Pancreas (tissue), 10 donors: ENCODE measurements around the gene LANCL1. TPM values are rescaled to one million over a fixed set of nuclear protein-coding genes. Genes with fewer than 3 reads are reported as not detected.

Source experiments
- ATAC-seq, 4 donors: fragments of 200-7000 bp; cut with Tn5 transposase; one replicate each; pipeline versions ENCODE4 v1.8.0 to v1.9.1; 2020; ENCODE audit warnings: mild to moderate bottlenecking in 4 of 4, moderate library complexity in 4 of 4
- DNase-seq, 6 donors: peaks; one replicate each; pipeline ENCODE4 v3.0.0-alpha.2; 2020
- FAIRE-seq: peaks from 2 replicates; lab custom pipeline; 2012; peaks lifted over from hg19 to GRCh38; lab: Jason Lieb, UNC
- H3K27ac ChIP-seq, 4 donors: fragments of 200-600 bp; sonication (generic); 1 replicate in 3 of 4; 2 replicates in 1 of 4; pipeline versions ENCODE4 v1.5.0 to v1.8.0; 2020
- H3K27me3 ChIP-seq, 4 donors: fragments of 200-600 bp; one replicate each; pipeline ENCODE4 v1.8.0; 2021
- H3K36me3 ChIP-seq, 3 donors: fragments of 200-600 bp; sonication (generic) in 1 of 3; one replicate each; pipeline versions ENCODE4 v1.5.0 to v1.8.0; 2020 to 2021
- H3K4me1 ChIP-seq, 3 donors: fragments of 200-600 bp; one replicate each; pipeline ENCODE4 v1.8.0; 2021
- H3K4me3 ChIP-seq, 4 donors: fragments of 200-600 bp; sonication (generic) in 2 of 4; one replicate each; pipeline versions ENCODE4 v1.5.0 to v1.8.0; 2020 to 2021
- H3K9me3 ChIP-seq, 4 donors: fragments of 200-600 bp; one replicate each; pipeline ENCODE4 v1.8.0; 2021
- CTCF ChIP-seq, 4 donors: fragments of 200-600 bp; sonication (generic) in 3 of 4; IDR thresholded peaks; one replicate each; pipeline versions ENCODE4 v1.5.0 to v1.8.0; 2021; ENCODE audit warnings: antibody characterized with exemption in 4 of 4
- WGBS, 2 donors: extraction: QIAGEN DNeasy Blood & Tissue Kit; methylation state at CpG; one replicate each; pipeline ENCODE4 v1.1.7; 2013; 5-methylcytosine and 5-hydroxymethylcytosine counted together
- intact Hi-C, 3 donors: fragments of 100-400 bp; cut with DNase I; formaldehyde crosslinking; loops; one replicate each; pipeline versions ENCODE4 v1.11.1 to v1.14.2; 2022
- polyA plus RNA-seq, 2 donors: library from polyadenylated mRNA; stranded (reverse); fragments of 200-250 nt; gene quantifications; one replicate each; pipeline ENCODE4 v1.2.3, GENCODE V29; 2013
- total RNA-seq, 6 donors: library from RNA; stranded (reverse); fragmentation: NEBNext Ultra II Directional in 4 of 6; extraction: Animal tissue kit (Norgen Biotek cat#: 25700) in 4 of 6; gene quantifications; one replicate each; pipeline versions ENCODE4 v1.2.1 to v1.2.4, GENCODE V29; 2021 to 2023
- donor health status: healthy with polysubstance abuse.
- donor health status: DM: no; HTN: no; CAD: no; lungs with moderate emphysema.
- donor health status: DM: no; HTN: no; CAD: no.
- donor health status: control.
- donor health status: control.
- donor health status: Bipolar disorder and iron deficiency.
- donor health status: DM: yes; HTN: yes; CAD: no.
- donor health status: DM: no; HTN: no; CAD: no.
- donor health status: DM: no; HTN: no; CAD: no.
- donor health status: DM: yes; HTN: yes; CAD: no.

Gene LANCL1
- total and polyA plus RNA-seq, 8 donors = 6.0 to 25.0 (median 18.2) TPM

- WGBS, 2 donors = 38 to 42% methylated on average over 3 of the region's 3 CpGs
- Histone ChIP-seq H3K9me3 (no peaks in the 10 kb centered on the region), H3K4me1 (no peaks in the 10 kb centered on the region), H3K4me3 (no peak overlapping the region), H3K27me3 (no peaks in the 10 kb centered on the region), H3K27ac (no peak overlapping the region), H3K36me3 (no peaks in the 10 kb centered on the region)
- DNase-seq (no peak), ATAC-seq (no peak), FAIRE-seq (no peak)
- no peak for TF ChIP-seq CTCF (IDR thresholded peaks at IDR 0.05)
- intact Hi-C loops = no loop called here
Observed at GRCh38 chr2:210421916-210422315, 54.6 kb downstream of the LANCL1 start.

DNA sequence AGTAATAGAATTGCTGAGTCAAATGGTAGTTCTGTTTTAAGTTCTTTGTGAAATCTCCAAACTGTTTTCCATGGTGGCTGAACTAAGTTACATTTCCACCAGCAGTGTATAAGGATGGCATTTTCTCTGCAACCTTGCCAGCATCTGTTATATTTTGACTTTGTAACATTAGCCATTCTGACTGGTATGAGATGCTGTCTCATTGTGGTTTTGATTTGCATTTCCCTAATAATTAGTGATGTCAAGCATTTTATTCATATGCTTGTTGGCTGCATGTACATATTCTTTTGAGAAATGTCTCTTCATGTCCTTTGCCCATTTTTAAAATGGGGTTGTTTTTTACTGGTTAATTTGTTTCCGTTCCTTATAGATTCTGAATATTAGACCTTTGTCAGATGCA is 63.9 kb downstream of the LANCL1 start:
- WGBS, 2 donors = 88 to 91% methylated on average over 1 of the region's 1 CpG
- H3K4me1 ChIP-seq = no peaks in the 10 kb centered on the region
- FAIRE-seq (no peak), DNase-seq (no peak), ATAC-seq (no peak)
- no peak overlapping the region for H3K4me3 ChIP-seq
- no peaks in the 10 kb centered on the region for H3K9me3 ChIP-seq
- H3K27me3 ChIP-seq = no peaks in the 10 kb centered on the region
- H3K27ac ChIP-seq = no peak overlapping the region
- H3K36me3 ChIP-seq = no peaks in the 10 kb centered on the region
- intact Hi-C loops = no loop called here
- no peak for TF ChIP-seq CTCF (IDR thresholded peaks at IDR 0.05)

GRCh38 chr2:210410542-210410941 is 66.0 kb downstream of the LANCL1 start:
- no peaks in the 10 kb centered on the region for H3K4me1 ChIP-seq
- no peak for TF ChIP-seq CTCF (IDR thresholded peaks at IDR 0.05)
- DNase-seq = no peak
- no peaks in the 10 kb centered on the region for H3K36me3 ChIP-seq
- H3K27ac ChIP-seq = no peak overlapping the region
- intact Hi-C loops = no loop called here
- H3K27me3 ChIP-seq = no peaks in the 10 kb centered on the region
- no peak overlapping the region for H3K4me3 ChIP-seq
- H3K9me3 ChIP-seq = no peaks in the 10 kb centered on the region
- no peak for FAIRE-seq
- no peak for ATAC-seq
- 50 to 52% methylated on average over 1 of the region's 1 CpG for WGBS, 2 donors

DNA sequence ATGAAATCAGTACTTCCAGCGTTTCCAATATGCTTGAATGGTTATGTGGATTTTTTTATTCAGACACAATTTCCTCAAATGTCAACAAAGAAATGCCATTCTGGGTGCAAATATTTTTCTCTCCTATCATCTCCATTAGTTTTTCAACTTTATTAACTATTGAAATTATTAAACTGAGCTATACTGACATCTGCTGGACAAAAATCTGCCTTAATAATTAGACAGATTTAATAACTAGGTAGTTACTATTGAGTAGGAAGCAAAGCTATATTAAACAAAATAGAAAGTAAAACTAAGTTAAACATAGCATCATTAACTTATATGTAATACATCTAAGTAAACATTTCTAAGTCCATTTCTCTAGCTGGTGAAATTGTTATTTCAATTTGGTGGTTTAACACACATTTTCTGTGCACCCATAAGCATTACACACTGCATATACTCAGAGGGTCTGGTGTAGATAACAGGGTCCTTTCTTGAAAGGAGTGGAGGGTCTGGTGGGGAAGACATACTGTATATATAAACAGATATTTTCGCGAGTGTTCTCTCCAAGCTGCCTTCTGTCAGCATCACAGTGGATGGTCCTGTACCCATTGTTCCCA is 77.0 kb downstream of the LANCL1 start:
- no peak for DNase-seq
- Histone ChIP-seq H3K36me3 (no peaks in the 10 kb centered on the region), H3K27me3 (no peaks in the 10 kb centered on the region), H3K4me1 (no peaks in the 10 kb centered on the region), H3K4me3 (no peak overlapping the region), H3K9me3 (no peaks in the 10 kb centered on the region), H3K27ac (no peak overlapping the region)
- ATAC-seq = peak in 1 of 4 donors; percentile 54
- peak in 2 of 4 donors; percentile 40 to 42 for TF ChIP-seq CTCF (IDR thresholded peaks at IDR 0.05)
- FAIRE-seq = peak; percentile 23
- intact Hi-C loops = loop anchor here in 2 of 3 donors (10.0 kb wide), 1 partner anchor 145 kb away; no protein-coding TSS in a partner anchor
- WGBS, 2 donors = 37 to 39% methylated on average over 3 of the region's 3 CpGs

GRCh38 chr2:210392469-210392881 is 84.1 kb downstream of the LANCL1 start:
- Histone ChIP-seq H3K27ac (no peak overlapping the region), H3K36me3 (no peaks in the 10 kb centered on the region), H3K9me3 (no peaks in the 10 kb centered on the region), H3K27me3 (no peaks in the 10 kb centered on the region), H3K4me3 (no peak overlapping the region), H3K4me1 (no peaks in the 10 kb centered on the region)
- FAIRE-seq (no peak), ATAC-seq (no peak), DNase-seq (no peak)
- intact Hi-C loops = loop anchor here in 2 of 3 donors (10.0 kb wide), 1 partner anchor 138 kb away; no protein-coding TSS in a partner anchor
- WGBS, 2 donors = 78 to 89% methylated on average over 4 of the region's 4 CpGs
- no peak for TF ChIP-seq CTCF (IDR thresholded peaks at IDR 0.05)
